NCI-H1436 treated with DMSO at 0.1 percent for 48 hours (cell line): ENCODE results near the gene KRT2.
"Not testable (repeated sequence)": the region's sequence is repeated elsewhere in the genome, so short reads cannot be mapped to it uniquely, and the experiment has no call there.

Experiments used
- DNase-seq: peaks from one replicate; lab custom pipeline; 2025; lab: John Stamatoyannopoulos, UW

The KRT2 gene

GRCh38 chr12:52684431-52684830 lies 32.4 kb upstream of the KRT2 start:
- no peak for DNase-seq

- no peak for DNase-seq
These were observed 31.7 kb upstream of the KRT2 start for GRCh38 chr12:52683575-52684300.

GRCh38 chr12:52682938-52683574 lies 31.0 kb upstream of the KRT2 start:
- DNase-seq, result no peak

GRCh38 chr12:52682381-52682660 lies 30.3 kb upstream of the KRT2 start:
- DNase-seq, result no peak

- no peak for DNase-seq
These were observed 29.7 kb upstream of the KRT2 start for GRCh38 chr12:52681526-52682380.

GRCh38 chr12:52680363-52680762 lies 28.4 kb upstream of the KRT2 start, which contains the start of gene KRT1:
Gene KRT1, minus strand, starts transcription at chr12:52680407. Its CDS starts 59 bp downstream, at chr12:52680348.
- no peak for DNase-seq

GRCh38 chr12:52679875-52680274 lies 27.9 kb upstream of the KRT2 start:
- DNase-seq, result no peak

- no peak for DNase-seq
These were observed 25.7 kb upstream of the KRT2 start for GRCh38 chr12:52677671-52678070.

GRCh38 chr12:52677126-52677525 lies 25.1 kb upstream of the KRT2 start:
- DNase-seq, result no peak

- no peak for DNase-seq
These were observed 24.2 kb upstream of the KRT2 start for GRCh38 chr12:52676163-52676562.

- no peak for DNase-seq
These were observed 23.3 kb upstream of the KRT2 start for GRCh38 chr12:52675301-52675701.

GRCh38 chr12:52674433-52674775 lies 22.4 kb upstream of the KRT2 start:
- no peak for DNase-seq

- DNase-seq, result no peak
These were observed 21.9 kb upstream of the KRT2 start for GRCh38 chr12:52673713-52674432.

- DNase-seq, result no peak
These were observed 21.2 kb upstream of the KRT2 start for GRCh38 chr12:52673217-52673616.

GRCh38 chr12:52672321-52672933 lies 20.4 kb upstream of the KRT2 start:
- DNase-seq, result no peak

GRCh38 chr12:52670961-52671360 lies 18.9 kb upstream of the KRT2 start:
- no peak for DNase-seq

GRCh38 chr12:52670506-52670905 lies 18.5 kb upstream of the KRT2 start:
- DNase-seq, result no peak

GRCh38 chr12:52669941-52670340 lies 17.9 kb upstream of the KRT2 start:
- DNase-seq, result not testable (repeated sequence)

GRCh38 chr12:52669426-52669825 lies 17.4 kb upstream of the KRT2 start:
- DNase-seq, result no peak

- no peak for DNase-seq
These were observed 15.9 kb upstream of the KRT2 start for GRCh38 chr12:52667931-52668330.

GRCh38 chr12:52667509-52667908 lies 15.5 kb upstream of the KRT2 start:
- no peak for DNase-seq

GRCh38 chr12:52666471-52666870 lies 14.5 kb upstream of the KRT2 start:
- DNase-seq, result no peak
